CD4-positive, alpha-beta memory T cell (primary cell): Measurements from ENCODE around the gene NIPAL4. TPM values are rescaled to one million over a fixed set of nuclear protein-coding genes. Genes with fewer than 3 reads are reported as not detected.
A peak's percentile ranks its signal among the peaks of the same experiment; 100 is the strongest.

Experiments
- CTCF ChIA-PET: fragments of 350-600 bp; sonication (Branson Sonifier 250); formaldehyde crosslinking; loops from one replicate; lab custom pipeline; 2021; ENCODE audit warnings: inconsistent platforms; ENCODE audit not compliant: partially characterized antibody; lab: Charles Lee
- POLR2A ChIA-PET: fragments of 350-600 bp; sonication (Branson Sonifier 250); formaldehyde crosslinking; loops from one replicate; lab custom pipeline; 2021; ENCODE audit not compliant: partially characterized antibody; lab: Charles Lee
- DNase-seq, 5 donors: peaks; one replicate each; pipeline versions ENCODE4 v3.0.0 to v3.0.0-alpha.2; 2020 to 2022; ENCODE audit warnings: mixed read lengths in 1 of 5
- H3K27ac ChIP-seq: one replicate; pipeline ENCODE4 v1.7.0; 2013; ENCODE audit warnings: low read depth, low read length
- H3K27me3 ChIP-seq: 2 replicates; pipeline ENCODE4 v1.7.0; 2013; ENCODE audit warnings: mild to moderate bottlenecking, low read length, moderate library complexity; ENCODE audit not compliant: insufficient read depth
- H3K36me3 ChIP-seq: 2 replicates; pipeline ENCODE4 v1.7.0; 2013; ENCODE audit warnings: mild to moderate bottlenecking, low read length, moderate library complexity; ENCODE audit not compliant: insufficient read depth
- H3K4me1 ChIP-seq: 2 replicates; pipeline ENCODE4 v1.7.0; 2013; ENCODE audit warnings: mild to moderate bottlenecking, low read length, moderate library complexity; ENCODE audit not compliant: insufficient read depth
- H3K4me3 ChIP-seq, 2 donors: one replicate each; pipeline ENCODE4 v1.7.0; 2013; ENCODE audit warnings: low read length in 2 of 2, mild to moderate bottlenecking in 1 of 2
- H3K9me3 ChIP-seq, 2 donors: one replicate each; pipeline ENCODE4 v1.7.0; 2013; ENCODE audit warnings: low read length in 2 of 2, control low read depth in 1 of 2; ENCODE audit not compliant: control insufficient read depth in 1 of 2
- H3K27ac Mint-ChIP-seq, 7 donors: one replicate each; pipeline ENCODE4 v1.8.0; 2020 to 2021; ENCODE audit warnings: mixed read lengths in 7 of 7, mild to moderate bottlenecking in 6 of 7, inconsistent platforms in 3 of 7, moderate library complexity in 3 of 7
- H3K27me3 Mint-ChIP-seq, 2 donors: one replicate each; pipeline ENCODE4 v1.8.0; 2020 to 2021; ENCODE audit warnings: mixed read lengths in 2 of 2
- H3K36me3 Mint-ChIP-seq, 2 donors: one replicate each; pipeline ENCODE4 v1.8.0; 2020 to 2021; ENCODE audit warnings: mixed read lengths in 2 of 2, inconsistent platforms in 1 of 2, mild to moderate bottlenecking in 1 of 2
- H3K4me1 Mint-ChIP-seq, 4 donors: one replicate each; pipeline ENCODE4 v1.8.0; 2020 to 2021; ENCODE audit warnings: mixed read lengths in 4 of 4, mild to moderate bottlenecking in 1 of 4
- H3K4me3 Mint-ChIP-seq, 8 donors: one replicate each; pipeline ENCODE4 v1.8.0; 2020 to 2021; ENCODE audit warnings: mixed read lengths in 8 of 8, mild to moderate bottlenecking in 7 of 8, moderate library complexity in 6 of 8, inconsistent platforms in 3 of 8
- H3K9me3 Mint-ChIP-seq, 8 donors: one replicate each; pipeline ENCODE4 v1.8.0; 2020 to 2021; ENCODE audit warnings: mixed read lengths in 8 of 8, mild to moderate bottlenecking in 5 of 8, inconsistent platforms in 3 of 8, moderate library complexity in 1 of 8
- intact Hi-C: fragments of 100-400 bp; cut with micrococcal nuclease; formaldehyde crosslinking; loops from one replicate; pipeline ENCODE4 v1.15.1; 2023
- polyA plus RNA-seq, 2 donors: library from polyadenylated mRNA; unstranded; fragments of 300-500 nt; fragmentation: Illumina TruSeq; gene quantifications; one replicate each; pipeline ENCODE4 v1.2.3, GENCODE V29; 2021
- total RNA-seq, 2 experiments: library from RNA; stranded (reverse); gene quantifications; one replicate each; pipeline ENCODE4 v1.2.3, GENCODE V29; 2021

Gene NIPAL4
- total and polyA plus RNA-seq, 4 experiments from 2014 or later: not detected

DNA sequence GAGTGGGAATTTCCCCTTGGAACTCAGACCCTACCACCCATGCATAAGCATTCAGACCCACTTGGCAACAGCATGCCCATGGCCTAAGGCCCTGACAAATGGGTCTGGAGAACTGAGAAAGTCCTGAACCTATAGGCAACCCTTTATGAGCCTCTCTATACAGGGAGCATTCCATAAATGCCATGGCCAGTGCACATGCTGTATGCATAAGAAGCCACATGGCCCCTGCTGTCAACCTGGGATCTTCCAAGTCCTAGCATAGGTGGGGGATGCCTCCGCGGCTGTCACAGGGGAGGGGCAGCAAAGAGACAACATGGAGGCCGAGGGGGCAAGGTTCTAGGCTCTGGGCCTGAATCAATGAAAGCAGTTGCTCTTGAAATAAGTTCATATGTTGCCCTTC, 8.2 kb upstream of the NIPAL4 start:
- H3K27ac Mint-ChIP-seq: no peak overlapping the region
- no peaks in the 10 kb centered on the region for H3K36me3 ChIP-seq
- H3K4me1 Mint-ChIP-seq: peaks cover 2 to 5% (median 4%) of the 10 kb centered on the region in 4 donors
- H3K9me3 ChIP-seq: no peaks in the 10 kb centered on the region
- intact Hi-C loops: no loop called here
- no peaks in the 10 kb centered on the region for H3K36me3 Mint-ChIP-seq
- H3K4me3 ChIP-seq: no peak overlapping the region
- no peaks in the 10 kb centered on the region for H3K27me3 ChIP-seq
- no peak for DNase-seq
- no peak overlapping the region for H3K4me3 Mint-ChIP-seq
- POLR2A ChIA-PET: no interaction called here
- CTCF ChIA-PET: no interaction called here
- H3K9me3 Mint-ChIP-seq: no peaks in the 10 kb centered on the region
- no peak overlapping the region for H3K27ac ChIP-seq
- no peaks in the 10 kb centered on the region for H3K27me3 Mint-ChIP-seq
- H3K4me1 ChIP-seq: no peaks in the 10 kb centered on the region

DNA sequence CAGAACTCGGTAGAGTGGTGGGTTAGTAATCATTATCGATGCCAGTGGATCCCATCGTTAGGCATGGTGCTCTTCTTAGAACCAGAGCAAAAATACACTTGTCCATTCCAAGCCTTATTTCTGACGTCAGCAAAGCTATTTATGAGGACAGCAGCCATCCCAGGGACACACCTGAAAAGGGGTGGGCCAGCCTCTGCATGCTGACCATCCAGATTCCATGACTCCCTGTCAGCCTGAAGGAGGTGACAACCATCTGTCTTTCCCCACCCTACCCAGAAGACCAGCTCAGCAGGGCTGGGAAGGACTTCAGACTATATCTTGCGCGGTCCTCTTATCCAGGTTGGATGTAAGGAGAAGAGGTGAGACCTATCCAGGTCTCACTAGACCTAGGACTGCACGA, 5.7 kb upstream of the NIPAL4 start:
- Mint-ChIP-seq H3K27ac (no peak overlapping the region), H3K36me3 (no peaks in the 10 kb centered on the region), H3K9me3 (no peaks in the 10 kb centered on the region), H3K4me1 (peaks cover 2 to 5% (median 4%) of the 10 kb centered on the region in 4 donors), H3K4me3 (no peak overlapping the region), H3K27me3 (no peaks in the 10 kb centered on the region)
- no peaks in the 10 kb centered on the region for H3K36me3 ChIP-seq
- no peaks in the 10 kb centered on the region for H3K9me3 ChIP-seq
- intact Hi-C loops: no loop called here
- no peak for DNase-seq
- H3K27ac ChIP-seq: no peak overlapping the region
- POLR2A ChIA-PET: no interaction called here
- CTCF ChIA-PET: interaction anchor here (1.3 to 2.1 kb wide), 2 partner anchors 22 to 265 kb away, joined by 3 to 4 read pairs; no protein-coding TSS in a partner anchor
- H3K4me1 ChIP-seq: no peaks in the 10 kb centered on the region
- H3K27me3 ChIP-seq: no peaks in the 10 kb centered on the region
- H3K4me3 ChIP-seq: no peak overlapping the region

DNA sequence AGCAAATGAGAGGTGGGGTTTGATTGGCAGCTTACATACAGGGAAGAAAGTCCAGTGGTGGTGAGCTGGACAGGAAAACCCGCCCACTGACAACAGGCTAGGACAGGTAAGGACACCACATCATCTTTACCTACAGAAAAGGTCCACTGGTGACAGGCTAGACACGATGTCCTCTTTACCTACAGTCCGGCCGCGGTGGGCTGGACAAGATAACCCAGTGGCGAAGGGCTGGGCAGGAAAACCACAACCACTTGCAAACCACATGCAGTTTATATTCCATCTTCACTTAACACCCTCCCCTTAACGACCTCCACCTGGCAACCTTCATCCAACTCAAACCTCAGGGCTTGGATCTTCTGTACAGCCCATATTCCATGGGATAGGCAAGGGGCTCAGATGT, 5.0 kb upstream of the NIPAL4 start:
- Histone ChIP-seq H3K27me3 (no peaks in the 10 kb centered on the region), H3K9me3 (no peaks in the 10 kb centered on the region), H3K36me3 (no peaks in the 10 kb centered on the region), H3K4me1 (peaks cover 4% of the 10 kb centered on the region), H3K27ac (no peak overlapping the region), H3K4me3 (no peak overlapping the region)
- Mint-ChIP-seq H3K27ac (no peak overlapping the region), H3K27me3 (no peaks in the 10 kb centered on the region), H3K4me1 (peaks cover 2 to 5% (median 4%) of the 10 kb centered on the region in 4 donors), H3K4me3 (peak overlapping the region in 1 of 8 donors; percentile 6), H3K36me3 (no peaks in the 10 kb centered on the region), H3K9me3 (no peaks in the 10 kb centered on the region)
- POLR2A ChIA-PET: no interaction called here
- DNase-seq: no peak
- CTCF ChIA-PET: interaction anchor here (2.1 kb wide), 1 partner anchor 23 kb away, joined by 4 read pairs; no protein-coding TSS in a partner anchor
- intact Hi-C loops: no loop called here

DNA sequence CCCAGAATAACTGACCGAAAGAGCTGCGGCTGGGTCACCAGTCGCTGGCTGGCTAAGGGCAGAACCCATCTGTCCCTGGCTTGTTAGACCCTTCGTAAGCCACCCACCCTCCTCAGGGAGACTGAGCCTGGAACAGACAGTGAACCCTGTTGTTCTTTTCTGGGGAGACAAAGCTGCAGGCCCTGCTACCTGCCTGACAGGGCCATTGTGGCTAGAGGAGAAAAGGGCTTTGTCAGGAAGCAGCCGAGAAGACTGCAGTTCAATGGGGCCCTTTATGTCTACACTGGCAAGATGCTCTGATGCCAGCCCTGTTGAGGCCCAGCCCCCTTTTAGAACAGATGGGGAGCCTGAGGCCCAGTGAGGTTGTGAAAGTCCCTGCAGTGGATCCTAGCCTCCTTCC, 3.7 kb upstream of the NIPAL4 start:
- Histone ChIP-seq H3K36me3 (no peaks in the 10 kb centered on the region), H3K9me3 (no peaks in the 10 kb centered on the region), H3K4me3 (no peak overlapping the region), H3K27ac (no peak overlapping the region), H3K27me3 (no peaks in the 10 kb centered on the region), H3K4me1 (peaks cover 11% of the 10 kb centered on the region)
- peaks cover 5 to 16% (median 11%) of the 10 kb centered on the region in 4 donors for H3K4me1 Mint-ChIP-seq
- no peaks in the 10 kb centered on the region for H3K36me3 Mint-ChIP-seq
- POLR2A ChIA-PET: no interaction called here
- CTCF ChIA-PET: no interaction called here
- H3K4me3 Mint-ChIP-seq: no peak overlapping the region
- intact Hi-C loops: no loop called here
- peaks cover 5 to 6% of the 10 kb centered on the region in 2 donors for H3K27me3 Mint-ChIP-seq
- no peak overlapping the region for H3K27ac Mint-ChIP-seq
- no peaks in the 10 kb centered on the region for H3K9me3 Mint-ChIP-seq
- no peak for DNase-seq

DNA sequence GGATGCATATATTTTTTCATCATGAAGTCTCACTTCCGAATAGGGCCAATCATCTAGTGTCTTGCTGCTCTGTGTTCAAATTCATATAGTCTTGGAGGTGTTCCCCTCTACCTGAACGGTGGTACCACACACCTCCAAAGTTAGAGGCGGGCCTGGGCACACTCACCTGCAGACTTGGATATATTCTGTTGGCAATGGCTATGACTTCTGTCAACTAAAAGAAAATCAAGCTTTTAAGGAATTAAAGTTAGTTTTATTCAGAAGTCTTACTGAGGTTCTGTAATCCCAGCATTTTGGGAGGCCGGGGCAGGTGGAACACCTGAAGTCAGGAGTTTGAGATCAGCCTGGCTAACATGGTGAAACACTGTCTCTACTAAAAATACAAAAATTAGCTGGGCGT, 2.6 kb upstream of the NIPAL4 start:
- Histone ChIP-seq H3K27ac (no peak overlapping the region), H3K36me3 (no peaks in the 10 kb centered on the region), H3K27me3 (no peaks in the 10 kb centered on the region), H3K9me3 (no peaks in the 10 kb centered on the region), H3K4me3 (no peak overlapping the region), H3K4me1 (peaks cover 11% of the 10 kb centered on the region)
- Mint-ChIP-seq H3K9me3 (no peaks in the 10 kb centered on the region), H3K27ac (no peak overlapping the region), H3K27me3 (peaks cover 8 to 9% of the 10 kb centered on the region in 2 donors), H3K4me3 (no peak overlapping the region), H3K36me3 (no peaks in the 10 kb centered on the region), H3K4me1 (peaks cover 6 to 17% (median 11%) of the 10 kb centered on the region in 4 donors)
- intact Hi-C loops: no loop called here
- DNase-seq: no peak
- CTCF ChIA-PET: interaction anchor here (7.2 kb wide), 1 partner anchor 13 kb away, joined by 34 read pairs; no protein-coding TSS in a partner anchor
- POLR2A ChIA-PET: no interaction called here

DNA sequence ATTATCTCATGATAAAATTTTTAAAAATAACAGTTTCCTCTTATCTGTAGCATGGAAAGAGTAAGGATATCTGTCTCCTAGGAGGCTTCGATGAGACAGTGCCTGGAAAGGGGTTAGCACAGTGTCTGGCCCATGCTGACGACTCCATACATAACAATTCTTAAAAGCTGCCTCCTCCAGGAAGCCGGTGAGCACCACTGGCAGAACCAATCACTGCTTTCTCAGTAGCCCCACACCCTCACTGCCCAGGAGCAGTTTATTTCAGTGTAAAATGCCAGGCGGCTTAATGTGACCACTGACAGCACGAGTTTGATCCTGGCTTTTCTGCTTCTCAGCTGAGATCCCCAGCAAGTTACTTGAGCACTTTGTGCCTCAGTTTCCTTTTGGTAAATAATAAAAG, 1.2 kb upstream of the NIPAL4 start:
- peaks cover 8 to 9% of the 10 kb centered on the region in 2 donors for H3K27me3 Mint-ChIP-seq
- H3K36me3 Mint-ChIP-seq: no peaks in the 10 kb centered on the region
- Histone ChIP-seq H3K4me3 (no peak overlapping the region), H3K27ac (no peak overlapping the region), H3K9me3 (no peaks in the 10 kb centered on the region), H3K36me3 (no peaks in the 10 kb centered on the region), H3K4me1 (peaks cover 11% of the 10 kb centered on the region), H3K27me3 (no peaks in the 10 kb centered on the region)
- peak overlapping the region in 3 of 8 donors; percentile 26 to 54 (median 31) for H3K4me3 Mint-ChIP-seq
- H3K4me1 Mint-ChIP-seq: peaks cover 6 to 17% (median 14%) of the 10 kb centered on the region in 4 donors
- ChIA-PET CTCF (interaction anchor here (1.0 to 7.2 kb wide), 4 partner anchors 11 to 285 kb away, joined by 3 to 34 read pairs (median 5); partner anchors contain the start of gene LSM11), POLR2A (no interaction called here)
- H3K27ac Mint-ChIP-seq: no peak overlapping the region
- intact Hi-C loops: no loop called here
- H3K9me3 Mint-ChIP-seq: no peaks in the 10 kb centered on the region
- DNase-seq: no peak

DNA sequence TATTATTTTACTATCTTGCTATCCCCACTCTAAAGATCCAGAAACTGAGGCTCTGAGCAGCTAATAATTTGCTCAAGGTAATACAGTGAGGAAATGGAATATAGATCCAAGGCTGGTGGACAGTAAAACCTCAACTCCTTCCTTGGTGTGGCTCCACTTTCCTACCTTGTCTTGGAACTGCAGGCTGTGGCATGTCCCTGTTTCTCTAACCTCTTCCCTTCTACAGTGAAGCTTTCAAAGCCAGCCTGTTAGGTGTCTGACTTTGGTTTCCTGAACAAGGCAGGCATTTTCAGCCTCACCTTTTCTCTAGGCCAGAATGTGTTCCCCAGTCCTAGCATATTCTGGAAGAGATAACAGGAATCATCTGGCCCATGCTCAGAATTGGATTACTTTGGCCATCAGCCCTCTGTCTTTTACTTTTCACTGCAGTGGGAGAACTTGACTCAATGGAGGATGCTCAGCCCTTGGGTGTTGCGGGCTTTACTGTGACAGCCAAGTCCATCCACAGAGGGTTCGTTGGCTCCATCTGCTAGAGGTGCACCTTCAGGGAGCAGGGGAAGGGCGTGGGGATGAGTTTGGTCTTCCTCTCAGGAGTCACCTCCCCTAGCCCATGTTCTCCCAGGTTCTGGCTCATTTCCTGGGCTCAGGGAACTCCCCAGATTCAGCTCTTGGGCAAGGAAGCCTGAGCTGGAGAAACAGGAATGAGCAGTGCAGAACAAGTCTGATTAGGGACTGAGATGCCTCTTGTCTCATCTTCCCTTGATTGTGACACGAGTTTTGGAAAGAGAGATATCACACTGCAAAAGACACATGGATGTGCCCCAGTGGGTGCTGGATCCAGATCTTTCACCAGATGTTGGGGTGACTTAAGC, 1.1 kb downstream of the NIPAL4 start:
- Histone ChIP-seq H3K9me3 (no peaks in the 10 kb centered on the region), H3K4me1 (peaks cover 11% of the 10 kb centered on the region), H3K27me3 (no peaks in the 10 kb centered on the region), H3K4me3 (no peak overlapping the region), H3K27ac (no peak overlapping the region), H3K36me3 (no peaks in the 10 kb centered on the region)
- Mint-ChIP-seq H3K4me3 (peak overlapping the region; percentile 26 to 83 (median 80)), H3K27ac (no peak overlapping the region), H3K36me3 (peaks cover 0 to 3% of the 10 kb centered on the region in 2 donors), H3K9me3 (no peaks in the 10 kb centered on the region), H3K4me1 (peaks cover 15 to 25% (median 22%) of the 10 kb centered on the region in 4 donors), H3K27me3 (peaks cover 8 to 9% of the 10 kb centered on the region in 2 donors)
- CTCF ChIA-PET: interaction anchor here (0.9 to 7.2 kb wide), 4 partner anchors 9 to 29 kb away, joined by 3 to 34 read pairs (median 3); no protein-coding TSS in a partner anchor
- intact Hi-C loops: no loop called here
- POLR2A ChIA-PET: interaction anchor here (0.8 kb wide), 1 partner anchor 111 kb away, joined by 3 read pairs; no protein-coding TSS in a partner anchor
- no peak for DNase-seq
